T-helper 1 cell treated with Interleukin-12 subunit alpha and Interleukin-12 subunit beta and Interleukin-4 antibody, amounts not matched to agents 30 μg/mL and 1 μg/mL, for 36 hours (primary cell): Measurements from ENCODE around the gene CCL26.

Experiments
- H3K27ac Mint-ChIP-seq: one replicate; pipeline ENCODE4 v1.8.0; 2021; ENCODE audit warnings: mild to moderate bottlenecking, mixed read lengths
- H3K27me3 Mint-ChIP-seq: one replicate; pipeline ENCODE4 v1.8.0; 2021; ENCODE audit warnings: low read depth, mixed read lengths
- H3K36me3 Mint-ChIP-seq: one replicate; pipeline ENCODE4 v1.8.0; 2021; ENCODE audit warnings: low read depth, mixed read lengths
- H3K4me1 Mint-ChIP-seq: one replicate; pipeline ENCODE4 v1.8.0; 2021; ENCODE audit warnings: low read depth, mixed read lengths
- H3K4me3 Mint-ChIP-seq: one replicate; pipeline ENCODE4 v1.8.0; 2021; ENCODE audit warnings: mild to moderate bottlenecking, moderate library complexity, mixed read lengths
- H3K9me3 Mint-ChIP-seq: one replicate; pipeline ENCODE4 v1.8.0; 2021; ENCODE audit warnings: mixed read lengths

CCL26 gene

GRCh38 chr7:75772081-75773077 lies at the start of gene CCL26:
CCL26 (minus strand) TSS chr7:75772211; CDS start chr7:75772176, 35 bp downstream.
- Mint-ChIP-seq H3K27me3 (no peaks in the 10 kb centered on the region), H3K4me3 (no peak within 1 kb of the TSS), H3K27ac (no peak within 1 kb of the TSS), H3K4me1 (peaks cover 8% of the 10 kb centered on the region), H3K36me3 (no peaks in the 10 kb centered on the region), H3K9me3 (no peaks in the 10 kb centered on the region)

- Mint-ChIP-seq H3K27ac (no peak overlapping the region), H3K9me3 (no peaks in the 10 kb centered on the region), H3K4me1 (no peaks in the 10 kb centered on the region), H3K27me3 (no peaks in the 10 kb centered on the region), H3K36me3 (no peaks in the 10 kb centered on the region), H3K4me3 (no peak overlapping the region)
These were observed 48.7 kb upstream of the CCL26 start for GRCh38 chr7:75820688-75821087.

DNA sequence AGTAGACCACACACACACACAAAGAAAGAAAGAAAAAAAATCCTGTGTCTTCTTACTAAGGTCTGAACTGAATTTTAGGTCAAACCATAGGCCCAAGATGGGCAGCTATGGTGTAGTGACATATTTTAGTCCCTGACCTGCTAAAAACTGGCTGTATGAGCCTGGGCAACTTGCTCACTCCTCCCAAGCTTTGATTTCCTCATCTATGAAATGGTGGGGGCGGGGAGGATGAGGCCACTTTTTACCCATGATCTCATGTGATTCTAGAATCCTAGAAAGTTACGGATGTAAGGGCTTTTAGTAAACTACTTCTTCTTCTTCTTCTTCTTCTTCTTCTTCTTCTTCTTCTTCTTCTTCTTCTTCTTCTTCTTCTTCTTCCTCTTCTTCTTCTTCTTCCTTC lies 47.7 kb upstream of the CCL26 start:
- Mint-ChIP-seq H3K27me3 (no peaks in the 10 kb centered on the region), H3K4me1 (no peaks in the 10 kb centered on the region), H3K4me3 (no peak overlapping the region), H3K36me3 (no peaks in the 10 kb centered on the region), H3K9me3 (no peaks in the 10 kb centered on the region), H3K27ac (no peak overlapping the region)

GRCh38 chr7:75818472-75818871 lies 46.5 kb upstream of the CCL26 start:
- Mint-ChIP-seq H3K27me3 (no peaks in the 10 kb centered on the region), H3K27ac (no peak overlapping the region), H3K36me3 (no peaks in the 10 kb centered on the region), H3K4me1 (no peaks in the 10 kb centered on the region), H3K4me3 (no peak overlapping the region), H3K9me3 (no peaks in the 10 kb centered on the region)

DNA sequence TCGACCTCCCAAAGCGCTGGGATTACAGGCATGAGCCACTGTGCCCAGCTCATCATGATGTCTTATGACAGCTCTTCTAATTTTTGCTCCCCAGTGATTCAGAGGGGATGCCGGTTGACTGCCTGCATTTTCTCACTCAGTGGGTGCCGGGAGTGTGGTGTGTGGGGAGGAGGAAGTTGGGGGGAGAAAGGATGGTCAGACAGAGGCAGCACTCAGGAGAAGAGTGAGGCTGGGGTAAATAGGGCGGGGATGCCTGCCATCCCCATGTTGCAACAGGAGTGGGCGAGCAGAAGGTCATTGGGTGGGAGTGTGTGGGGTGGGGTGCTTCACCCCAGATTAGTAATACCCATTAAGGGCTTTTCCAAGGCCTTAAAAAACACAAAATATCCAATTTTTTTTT lies 45.1 kb upstream of the CCL26 start:
- peak overlapping the region; percentile 34 for H3K27ac Mint-ChIP-seq

DNA sequence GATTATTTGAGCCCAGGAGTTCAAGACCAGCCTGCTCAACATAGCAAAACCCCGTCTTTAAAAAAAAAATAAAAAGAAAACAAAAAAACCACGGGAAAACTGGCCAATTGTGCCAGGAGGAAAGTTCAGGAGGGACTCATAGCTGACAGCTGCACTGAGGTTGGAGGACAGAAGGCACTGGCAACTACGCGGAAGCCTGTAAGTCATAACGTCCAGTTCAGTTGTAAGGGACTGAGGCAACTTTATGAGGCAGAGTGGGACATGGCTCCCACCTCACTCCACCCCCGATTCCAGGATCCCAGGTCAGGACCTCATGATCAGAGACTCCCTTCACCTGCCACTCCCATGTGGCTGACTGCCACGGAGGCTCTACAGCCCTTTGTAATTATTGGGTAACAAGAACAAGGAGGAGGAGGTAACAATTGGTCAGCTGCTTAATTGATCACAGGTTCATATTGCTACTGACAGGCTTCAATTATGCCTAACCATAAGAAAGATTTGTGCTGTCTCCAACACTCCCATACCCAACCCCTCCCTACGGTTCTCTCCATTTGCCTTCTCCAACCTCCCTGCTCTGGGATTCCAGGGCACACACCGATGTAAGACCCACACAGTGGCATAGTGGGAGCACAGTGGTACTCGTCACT lies 43.5 kb upstream of the CCL26 start:
- Mint-ChIP-seq H3K36me3 (no peaks in the 10 kb centered on the region), H3K27me3 (no peaks in the 10 kb centered on the region), H3K27ac (no peak overlapping the region), H3K4me1 (no peaks in the 10 kb centered on the region), H3K4me3 (no peak overlapping the region), H3K9me3 (no peaks in the 10 kb centered on the region)

More for the DNA sequence above, 45.1 kb upstream of the CCL26 start:
- Mint-ChIP-seq H3K36me3 (no peaks in the 10 kb centered on the region), H3K9me3 (no peaks in the 10 kb centered on the region), H3K27me3 (no peaks in the 10 kb centered on the region), H3K4me3 (no peak overlapping the region), H3K4me1 (no peaks in the 10 kb centered on the region)

- no peaks in the 10 kb centered on the region for H3K9me3 Mint-ChIP-seq
- H3K4me3 Mint-ChIP-seq: no peak overlapping the region
- no peaks in the 10 kb centered on the region for H3K27me3 Mint-ChIP-seq
- no peak overlapping the region for H3K27ac Mint-ChIP-seq
- H3K4me1 Mint-ChIP-seq: no peaks in the 10 kb centered on the region
- H3K36me3 Mint-ChIP-seq: no peaks in the 10 kb centered on the region
These were observed 42.5 kb upstream of the CCL26 start for GRCh38 chr7:75814407-75814947.

DNA sequence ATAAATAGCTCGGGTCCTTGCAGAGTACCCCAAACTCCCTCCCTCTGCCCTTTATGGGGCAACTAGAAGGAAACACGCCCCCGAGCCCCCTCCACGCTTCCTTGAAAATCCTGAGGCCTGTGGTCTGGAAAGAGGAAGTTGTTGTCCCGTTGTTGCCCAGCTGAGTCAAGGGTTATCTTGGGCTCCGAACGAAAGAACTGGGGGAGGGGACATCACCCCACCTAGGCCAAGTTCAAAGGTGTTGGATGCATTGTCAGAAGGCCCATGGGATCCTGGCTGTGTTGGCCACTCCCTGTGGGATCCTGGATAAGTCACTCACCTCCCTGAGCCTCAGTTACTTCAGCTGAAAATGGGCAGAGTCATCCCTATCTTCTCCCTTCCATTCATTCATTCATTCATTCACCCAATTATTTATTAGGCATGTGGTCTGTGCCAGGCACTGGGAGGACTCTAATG lies 41.8 kb upstream of the CCL26 start, which contains the start of gene CCL24:
Gene CCL24, minus strand, starts transcription at position 26 of the 456 bp plus-strand sequence. CDS start 91 bp downstream, outside the sequence.
- no peaks in the 10 kb centered on the region for H3K27me3 Mint-ChIP-seq
- H3K27ac Mint-ChIP-seq: no peak within 1 kb of the TSS
- no peaks in the 10 kb centered on the region for H3K4me1 Mint-ChIP-seq
- H3K36me3 Mint-ChIP-seq: no peaks in the 10 kb centered on the region
- H3K9me3 Mint-ChIP-seq: no peaks in the 10 kb centered on the region
- H3K4me3 Mint-ChIP-seq: no peak within 1 kb of the TSS

GRCh38 chr7:75813084-75813483 lies 41.1 kb upstream of the CCL26 start:
- Mint-ChIP-seq H3K27ac (no peak overlapping the region), H3K27me3 (no peaks in the 10 kb centered on the region), H3K4me3 (no peak overlapping the region), H3K4me1 (no peaks in the 10 kb centered on the region), H3K9me3 (peaks cover under 1% of the 10 kb centered on the region), H3K36me3 (no peaks in the 10 kb centered on the region)

DNA sequence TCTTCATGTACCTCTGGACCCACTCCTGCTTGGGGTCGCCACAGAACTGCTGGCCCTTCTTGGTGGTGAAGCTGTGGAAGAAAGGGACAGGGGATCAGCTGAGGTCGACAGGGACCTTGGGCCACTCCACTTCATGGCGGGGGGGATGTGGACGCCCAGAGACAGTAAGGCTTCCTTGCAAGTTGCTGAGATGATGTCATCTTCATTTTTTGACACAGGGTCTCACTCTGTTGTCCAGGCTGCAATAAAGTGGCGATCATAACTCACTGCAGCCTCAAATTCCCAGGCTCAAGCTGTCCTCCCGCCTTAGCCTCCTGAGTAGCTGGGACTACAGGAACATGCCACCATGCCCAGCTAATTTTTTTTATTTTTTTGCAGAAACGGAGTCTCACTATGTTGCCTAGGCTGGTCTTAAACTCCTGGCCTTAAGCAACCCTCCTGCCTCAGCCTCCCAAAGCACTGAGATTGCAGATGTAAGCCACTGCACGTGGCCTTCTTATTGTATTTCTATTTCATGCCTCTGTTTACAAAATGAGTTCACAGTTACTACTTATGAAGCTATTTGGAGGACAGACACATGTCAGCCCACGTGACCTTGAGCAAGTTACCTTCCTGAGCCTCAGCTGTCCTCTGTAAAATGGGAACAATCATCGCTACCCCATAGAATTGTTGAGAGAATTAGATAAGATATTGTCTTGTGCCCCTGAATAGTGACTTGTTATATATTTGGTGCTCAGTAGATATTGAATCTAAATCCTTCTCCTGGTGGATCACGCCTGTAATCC lies 40.1 kb upstream of the CCL26 start:
- H3K27me3 Mint-ChIP-seq: no peaks in the 10 kb centered on the region
- H3K9me3 Mint-ChIP-seq: peaks cover 11% of the 10 kb centered on the region
- H3K36me3 Mint-ChIP-seq: no peaks in the 10 kb centered on the region
- no peak overlapping the region for H3K27ac Mint-ChIP-seq
- H3K4me1 Mint-ChIP-seq: no peaks in the 10 kb centered on the region
- no peak overlapping the region for H3K4me3 Mint-ChIP-seq

- no peaks in the 10 kb centered on the region for H3K4me1 Mint-ChIP-seq
- no peak overlapping the region for H3K27ac Mint-ChIP-seq
- peaks cover 18% of the 10 kb centered on the region for H3K9me3 Mint-ChIP-seq
- no peaks in the 10 kb centered on the region for H3K27me3 Mint-ChIP-seq
- H3K4me3 Mint-ChIP-seq: no peak overlapping the region
- H3K36me3 Mint-ChIP-seq: no peaks in the 10 kb centered on the region
These were observed 37.4 kb upstream of the CCL26 start for GRCh38 chr7:75809396-75809795.

DNA sequence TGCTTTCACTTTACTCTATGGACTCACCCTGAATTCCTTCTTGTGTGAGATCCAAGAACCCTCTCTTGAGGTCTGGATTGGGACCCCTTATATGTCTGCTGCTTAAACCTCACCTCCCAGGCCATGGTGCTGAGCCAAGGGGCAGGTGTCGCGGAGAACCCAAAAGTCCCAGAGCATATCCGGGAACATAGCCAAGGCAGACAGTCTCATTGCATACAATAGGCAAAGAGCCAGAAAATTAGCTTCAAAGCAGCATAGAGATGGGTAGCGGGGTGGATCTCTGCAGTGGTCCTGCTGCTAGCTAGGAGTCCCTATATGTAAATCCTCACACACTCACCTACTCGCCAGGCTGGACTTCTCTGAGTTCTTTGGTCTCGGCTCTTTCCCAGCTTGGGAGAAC lies 36.1 kb upstream of the CCL26 start:
- no peaks in the 10 kb centered on the region for H3K27me3 Mint-ChIP-seq
- H3K4me1 Mint-ChIP-seq: no peaks in the 10 kb centered on the region
- no peak overlapping the region for H3K4me3 Mint-ChIP-seq
- no peak overlapping the region for H3K27ac Mint-ChIP-seq
- peaks cover 18% of the 10 kb centered on the region for H3K9me3 Mint-ChIP-seq
- H3K36me3 Mint-ChIP-seq: no peaks in the 10 kb centered on the region

DNA sequence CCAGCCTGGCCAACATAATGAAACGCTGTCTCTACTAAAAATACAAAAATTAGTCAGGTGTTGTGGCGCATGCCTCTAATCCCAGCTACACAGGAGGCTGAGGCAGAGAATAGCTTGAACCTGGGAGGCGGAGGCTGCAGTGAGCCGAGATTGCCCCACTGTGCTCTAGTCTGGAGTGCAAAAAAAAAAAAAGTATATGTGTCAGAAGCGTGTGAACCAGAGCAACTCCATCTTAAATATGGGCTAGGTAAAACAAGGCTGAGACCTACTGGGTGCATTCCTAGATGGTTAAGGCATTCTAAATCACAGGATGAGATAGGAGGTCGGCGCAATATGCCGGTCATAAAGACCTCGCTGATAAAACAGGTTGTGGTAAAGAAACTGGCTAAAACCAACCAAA lies 35.4 kb upstream of the CCL26 start:
- H3K4me3 Mint-ChIP-seq: no peak overlapping the region
- no peak overlapping the region for H3K27ac Mint-ChIP-seq
- H3K9me3 Mint-ChIP-seq: peaks cover 18% of the 10 kb centered on the region
- H3K27me3 Mint-ChIP-seq: no peaks in the 10 kb centered on the region
- no peaks in the 10 kb centered on the region for H3K4me1 Mint-ChIP-seq
- no peaks in the 10 kb centered on the region for H3K36me3 Mint-ChIP-seq
